Measurements from ENCODE around the gene UGT1A10.

The UGT1A10 gene

GRCh38 chr2:233656443-233656842, 20.2 kb downstream of the UGT1A10 start:
- peak; percentile 10 for DNase-seq

- no peak for DNase-seq
These were observed 22.4 kb downstream of the UGT1A10 start for GRCh38 chr2:233658610-233659009.

GRCh38 chr2:233663911-233664310, 27.7 kb downstream of the UGT1A10 start:
- no peak for DNase-seq

GRCh38 chr2:233668605-233669260, 32.5 kb downstream of the UGT1A10 start:
- no peak for DNase-seq

GRCh38 chr2:233671290-233672161, 35.3 kb downstream of the UGT1A10 start, which contains the start of gene UGT1A9:
UGT1A9 (plus strand) TSS chr2:233671898; CDS start chr2:233671935, 37 bp downstream.
- no peak for DNase-seq

- no peak for DNase-seq
These were observed 36.6 kb downstream of the UGT1A10 start for GRCh38 chr2:233672886-233673285.

- DNase-seq, result no peak
These were observed 37.6 kb downstream of the UGT1A10 start for GRCh38 chr2:233673896-233674295.

GRCh38 chr2:233674314-233674713, 38.1 kb downstream of the UGT1A10 start:
- DNase-seq, result no peak

GRCh38 chr2:233674995-233675394, 38.7 kb downstream of the UGT1A10 start:
- no peak for DNase-seq

- no peak for DNase-seq
These were observed 39.8 kb downstream of the UGT1A10 start for GRCh38 chr2:233676046-233676445.

- no peak for DNase-seq
These were observed 42.9 kb downstream of the UGT1A10 start for GRCh38 chr2:233679196-233679595.

- DNase-seq, result no peak
These were observed 44.3 kb downstream of the UGT1A10 start for GRCh38 chr2:233680361-233681045.

GRCh38 chr2:233681521-233682099, 45.4 kb downstream of the UGT1A10 start, which contains the start of gene UGT1A7:
UGT1A7 (plus strand) TSS chr2:233681901; CDS start chr2:233681938, 37 bp downstream.
- no peak for DNase-seq

- no peak for DNase-seq
These were observed 48.4 kb downstream of the UGT1A10 start for GRCh38 chr2:233684640-233685039.

- no peak for DNase-seq
These were observed 50.7 kb downstream of the UGT1A10 start for GRCh38 chr2:233686928-233687327.

- DNase-seq, result no peak
These were observed 52.1 kb downstream of the UGT1A10 start for GRCh38 chr2:233688341-233688740.

GRCh38 chr2:233689031-233689430, 52.8 kb downstream of the UGT1A10 start:
- DNase-seq, result no peak

GRCh38 chr2:233689501-233689900, 53.3 kb downstream of the UGT1A10 start:
- no peak for DNase-seq

- DNase-seq, result no peak
These were observed 54.2 kb downstream of the UGT1A10 start for GRCh38 chr2:233690444-233690843.

GRCh38 chr2:233691443-233692433, 55.5 kb downstream of the UGT1A10 start:
- DNase-seq, result no peak

GRCh38 chr2:233692648-233693047, 56.4 kb downstream of the UGT1A10 start, which contains the start of gene UGT1A6:
UGT1A6 (plus strand) TSS chr2:233692890; CDS start chr2:233693005, 115 bp downstream.
- DNase-seq, result no peak

GRCh38 chr2:233693963-233694362, 57.7 kb downstream of the UGT1A10 start:
- DNase-seq, result no peak

Measured in activated CD4-positive, alpha-beta T cell treated with anti-CD3 and anti-CD28 coated beads, Interleukin-2, amount 50 U/mL, for 16 hours (primary cell).